Measurements from ENCODE around the gene HSPA14. TPM values are rescaled to one million over a fixed set of nuclear protein-coding genes. Genes with fewer than 3 reads are reported as not detected.
"Not testable (repeated sequence)": the region's sequence is repeated elsewhere in the genome, so short reads cannot be mapped to it uniquely, and the experiment has no call there.

The HSPA14 gene
- total RNA-seq, 1 donor from 2014 or later: 8.0 TPM

- DNase-seq (ENCODE audit: low spot score): no peak
These were observed 42.1 kb downstream of the HSPA14 start for GRCh38 chr10:14880229-14880628.

- no peak for DNase-seq (ENCODE audit: low spot score)
These were observed 46.0 kb downstream of the HSPA14 start for GRCh38 chr10:14884082-14884481.

GRCh38 chr10:14889318-14889717 lies 51.2 kb downstream of the HSPA14 start:
- no peak for DNase-seq (ENCODE audit: low spot score)

GRCh38 chr10:14891151-14891550 lies 53.0 kb downstream of the HSPA14 start:
- DNase-seq (ENCODE audit: low spot score): no peak

- DNase-seq (ENCODE audit: low spot score): no peak
These were observed 66.2 kb downstream of the HSPA14 start for GRCh38 chr10:14904316-14904732.

- no peak for DNase-seq (ENCODE audit: low spot score)
These were observed 66.8 kb downstream of the HSPA14 start for GRCh38 chr10:14904864-14905263.

- DNase-seq (ENCODE audit: low spot score): no peak
These were observed 67.8 kb downstream of the HSPA14 start for GRCh38 chr10:14905890-14906289.

GRCh38 chr10:14906765-14907164 lies 68.7 kb downstream of the HSPA14 start:
- no peak for DNase-seq (ENCODE audit: low spot score)

- DNase-seq (ENCODE audit: low spot score): not testable (repeated sequence)
These were observed 69.5 kb downstream of the HSPA14 start for GRCh38 chr10:14907591-14907990.

- DNase-seq (ENCODE audit: low spot score): no peak
These were observed 71.0 kb downstream of the HSPA14 start for GRCh38 chr10:14909101-14909500.

GRCh38 chr10:14910953-14911352 lies 72.8 kb downstream of the HSPA14 start:
- no peak for DNase-seq (ENCODE audit: low spot score)

GRCh38 chr10:14911801-14912200 lies 73.7 kb downstream of the HSPA14 start:
- no peak for DNase-seq (ENCODE audit: low spot score)

GRCh38 chr10:14916600-14916999 lies 78.5 kb downstream of the HSPA14 start:
- no peak for DNase-seq (ENCODE audit: low spot score)

- DNase-seq (ENCODE audit: low spot score): no peak
These were observed 79.7 kb downstream of the HSPA14 start for GRCh38 chr10:14917827-14918226.

- DNase-seq (ENCODE audit: low spot score): no peak
These were observed 80.9 kb downstream of the HSPA14 start for GRCh38 chr10:14918964-14919363.

Other genes with a start within 250 kb of the HSPA14 start
- 145 TPM for gene FAM107B, start 63.4 kb upstream of the HSPA14 start, total RNA-seq
- 0.98 TPM for gene CDNF, start 269 bp upstream of the HSPA14 start, total RNA-seq
- 10.4 TPM for gene MSANTD7, start within 50 bp of the HSPA14 start, total RNA-seq
- gene SUV39H2, start 40.6 kb downstream of the HSPA14 start, total RNA-seq: 5.9 TPM
- 12.0 TPM for gene DCLRE1C, start 115.8 kb downstream of the HSPA14 start, total RNA-seq
- gene MEIG1, start 121.1 kb downstream of the HSPA14 start, total RNA-seq: not detected
- not detected for gene OLAH, start 205.6 kb downstream of the HSPA14 start, total RNA-seq